ENCODE measurements around the gene CCT4. TPM values are rescaled to one million over a fixed set of nuclear protein-coding genes. Genes with fewer than 3 reads are reported as not detected.

The CCT4 gene
- total RNA-seq, 2 experiments from 2014 or later, result 196 to 232 TPM

DNA sequence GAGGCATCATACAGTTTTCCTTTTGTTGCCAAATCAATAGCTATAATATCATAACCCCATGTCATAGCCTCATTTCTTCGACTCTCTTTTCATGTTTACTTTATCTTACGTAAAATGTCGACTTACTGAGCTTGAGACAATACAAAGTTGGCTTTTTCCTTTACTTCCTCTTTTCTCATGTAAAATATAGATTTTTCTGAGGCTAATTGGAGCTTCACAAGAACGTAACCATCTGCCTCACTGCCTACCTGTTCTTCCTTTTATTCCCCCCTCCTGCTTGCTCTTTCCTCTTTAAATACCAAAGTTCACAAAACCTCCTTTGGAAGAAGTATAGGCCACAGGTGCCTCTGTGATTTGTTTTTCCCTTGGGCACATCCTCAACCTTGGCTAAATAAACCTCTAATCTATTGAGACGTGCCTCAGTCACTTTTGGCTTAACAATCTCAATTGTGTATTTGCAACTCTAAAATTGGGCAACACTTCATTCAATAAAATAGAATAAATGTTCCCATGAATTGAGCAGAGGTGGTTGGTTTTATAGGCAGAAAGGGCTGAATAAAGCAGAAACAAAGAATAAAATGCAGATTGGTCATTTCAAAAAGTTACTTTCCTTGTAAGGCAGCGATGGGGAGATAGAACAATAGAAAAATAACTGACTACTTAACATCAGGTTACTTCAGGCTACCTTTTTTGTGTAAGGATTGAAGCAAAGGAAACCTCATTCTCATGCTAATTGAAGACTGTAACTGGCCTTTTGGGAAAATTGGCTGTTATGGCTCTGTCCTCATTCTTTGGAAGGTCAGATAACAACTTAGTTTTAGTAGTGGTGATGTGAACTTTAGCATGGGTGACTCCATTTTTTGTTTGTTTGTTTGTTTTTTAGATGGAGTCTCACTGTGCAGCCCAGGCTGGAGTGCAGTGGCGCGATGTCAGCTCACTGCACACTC is 38.3 kb upstream of the CCT4 start:
- Histone ChIP-seq H3K79me2 (ENCODE audit: insufficient read depth, low read depth, low read length) (no peaks in the 10 kb centered on the region), H3K4me3 (ENCODE audit: low read depth, low read length, poor library complexity, severe bottlenecking) (no peak overlapping the region), H4K20me1 (ENCODE audit: insufficient read depth, low read length) (no peaks in the 10 kb centered on the region), H3K4me1 (ENCODE audit: insufficient read depth, low read length, poor library complexity, severe bottlenecking) (no peaks in the 10 kb centered on the region), H3K9me2 (ENCODE audit: insufficient read depth, low read length) (no peaks in the 10 kb centered on the region), H3K27ac (ENCODE audit: low read depth, low read length, poor library complexity, severe bottlenecking) (no peak overlapping the region), H3K9me3 (ENCODE audit: low read length) (no peaks in the 10 kb centered on the region), H3K36me3 (ENCODE audit: insufficient read depth, low read length) (no peaks in the 10 kb centered on the region), H3K4me2 (ENCODE audit: low read length) (no peak overlapping the region), H2AFZ (ENCODE audit: low read length) (no peak overlapping the region)
- no TSS peak for BruUV-seq (replicated peaks)
- no peak for DNase-seq (ENCODE audit: low spot score)
- no peak for TF ChIP-seq EZH2phosphoT487 (IDR thresholded peaks at IDR 0.05; ENCODE audit: borderline replicate concordance, low read depth, low read length)
- TF ChIP-seq CTCF (conservative IDR thresholded peaks at IDR 0.05; ENCODE audit: low read length), result no peak
- intact Hi-C loops (cut with micrococcal nuclease; ENCODE audit: unreplicated experiment), result no loop called here
- CTCF ChIA-PET (ENCODE audit: unreplicated experiment), result no interaction called here
- POLR2A ChIA-PET, result interaction anchor here (0.6 to 1.6 kb wide), 2 partner anchors 10 to 51 kb away, joined by 3 to 4 read pairs; no protein-coding TSS in a partner anchor

DNA sequence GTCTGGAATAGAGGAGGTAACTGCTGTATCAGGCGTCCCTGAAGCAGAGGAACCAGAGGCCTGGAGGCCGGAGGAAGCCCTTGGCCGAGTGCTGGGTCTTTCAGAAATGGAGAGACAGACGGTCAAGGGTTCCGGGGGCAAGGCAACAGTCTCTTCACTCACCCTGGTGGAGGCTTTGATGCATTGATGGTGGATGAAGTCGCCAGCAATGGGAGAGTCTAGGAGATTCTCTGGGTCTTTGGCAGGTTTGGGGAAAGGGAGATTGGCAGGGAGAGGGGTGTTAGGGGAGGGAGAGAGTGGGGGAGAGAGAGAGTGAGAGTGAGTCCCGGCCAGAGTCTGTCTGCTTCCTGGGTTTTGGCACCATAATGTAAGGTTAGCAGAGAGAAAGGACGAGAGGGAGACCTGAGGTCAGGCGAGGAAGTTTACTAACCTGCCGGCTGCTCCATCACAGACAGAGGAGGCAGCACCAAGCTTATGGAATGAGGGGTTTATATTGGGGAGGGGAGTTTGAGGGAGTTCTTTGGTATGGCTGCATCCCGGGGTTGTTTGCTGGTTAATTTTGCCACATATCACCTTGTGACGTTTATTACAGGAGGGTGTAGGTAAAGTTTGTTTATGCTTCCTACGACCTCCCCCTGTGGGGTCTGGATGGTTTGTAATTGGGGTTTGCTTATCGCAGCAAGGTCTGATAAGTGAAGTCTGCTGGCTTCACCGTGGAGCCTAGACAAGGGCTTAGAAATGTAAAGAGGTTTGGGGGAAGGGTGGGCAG is 36.6 kb upstream of the CCT4 start:
- no TSS peak for BruUV-seq (replicated peaks)
- Histone ChIP-seq H3K4me3 (ENCODE audit: low read depth, low read length, poor library complexity, severe bottlenecking) (no peak overlapping the region), H3K4me1 (ENCODE audit: insufficient read depth, low read length, poor library complexity, severe bottlenecking) (no peaks in the 10 kb centered on the region), H4K20me1 (ENCODE audit: insufficient read depth, low read length) (no peaks in the 10 kb centered on the region), H3K27ac (ENCODE audit: low read depth, low read length, poor library complexity, severe bottlenecking) (no peak overlapping the region), H3K79me2 (ENCODE audit: insufficient read depth, low read depth, low read length) (no peaks in the 10 kb centered on the region), H3K9me2 (ENCODE audit: insufficient read depth, low read length) (no peaks in the 10 kb centered on the region), H2AFZ (ENCODE audit: low read length) (no peak overlapping the region), H3K36me3 (ENCODE audit: insufficient read depth, low read length) (no peaks in the 10 kb centered on the region), H3K9me3 (ENCODE audit: low read length) (no peaks in the 10 kb centered on the region), H3K4me2 (ENCODE audit: low read length) (no peak overlapping the region)
- POLR2A ChIA-PET, result interaction anchor here (0.8 kb wide), 1 partner anchor 15 kb away, joined by 4 read pairs; no protein-coding TSS in a partner anchor
- TF ChIP-seq EZH2phosphoT487 (IDR thresholded peaks at IDR 0.05; ENCODE audit: borderline replicate concordance, low read depth, low read length) (no peak), CTCF (conservative IDR thresholded peaks at IDR 0.05; ENCODE audit: low read length) (no peak)
- intact Hi-C loops (cut with micrococcal nuclease; ENCODE audit: unreplicated experiment), result no loop called here
- DNase-seq (ENCODE audit: low spot score), result no peak
- CTCF ChIA-PET (ENCODE audit: unreplicated experiment), result no interaction called here
